ENCODE results near the gene IFIT2. TPM values are rescaled to one million over a fixed set of nuclear protein-coding genes. Genes with fewer than 3 reads are reported as not detected.

Gene IFIT2
- polyA plus RNA-seq, 1 of the 3 experiments (the other 2 are of a cell fraction) = 0.99 TPM

- no peak overlapping the region for H3K4me3 ChIP-seq (ENCODE audit: low read depth in 2 of 2, low read length in 1 of 2)
- no peaks in the 10 kb centered on the region for H3K9me3 ChIP-seq
- no peaks in the 10 kb centered on the region for H3K27me3 ChIP-seq (ENCODE audit: insufficient read depth)
- POLR2A ChIA-PET = no interaction called here
- H3K9ac ChIP-seq = no peak overlapping the region
- H3K4me2 ChIP-seq = no peak overlapping the region
- no peak overlapping the region for H2AFZ ChIP-seq (ENCODE audit: low read depth)
- no peak for TF ChIP-seq FOXJ3 (CRISPR knock-in tag; IDR thresholded peaks at IDR 0.05)
- no peak for TF ChIP-seq RAD21 (IDR thresholded peaks at IDR 0.05; ENCODE audit: low read length)
- TF ChIP-seq YY1 (IDR thresholded peaks at IDR 0.05; ENCODE audit: low read depth) = no peak
- TF ChIP-seq GABPA (IDR thresholded peaks at IDR 0.05; ENCODE audit: low read depth) = no peak
- TF ChIP-seq EZH2phosphoT487 (IDR thresholded peaks at IDR 0.05; ENCODE audit: borderline replicate concordance, low read depth) = no peak
- TF ChIP-seq TEAD4 (IDR thresholded peaks at IDR 0.05; ENCODE audit: borderline replicate concordance, insufficient read depth) = no peak
- no peak for TF ChIP-seq ELF1 (IDR thresholded peaks at IDR 0.05)
- TF ChIP-seq TAF1 (IDR thresholded peaks at IDR 0.05; ENCODE audit: borderline replicate concordance, low read depth, low read length) = no peak
- no peaks in the 10 kb centered on the region for H3K79me2 ChIP-seq (ENCODE audit: insufficient read depth)
- no peak overlapping the region for H3K27ac ChIP-seq (ENCODE audit: low read depth in 2 of 2, low read length in 1 of 2)
- H3K36me3 ChIP-seq (replicated peaks in 1 of 2; ENCODE audit: control insufficient read depth in 1 of 2, insufficient read depth in 2 of 2, low read length in 1 of 2) = peaks cover 0 to 9% of the 10 kb centered on the region in 2 experiments
- no peak for DNase-seq
- H3K9me2 ChIP-seq = no peaks in the 10 kb centered on the region
- H3K4me1 ChIP-seq (ENCODE audit: control insufficient read depth in 1 of 2, insufficient read depth in 2 of 2, low read depth in 1 of 2, low read length in 1 of 2) = peaks cover 5 to 6% of the 10 kb centered on the region in 2 experiments; a peak in 3 of 4 replicates
- H3F3A ChIP-seq (replicated peaks; ENCODE audit: insufficient read depth) = no peaks in the 10 kb centered on the region
- CTCF ChIA-PET = no interaction called here
- no peaks in the 10 kb centered on the region for H4K20me1 ChIP-seq (ENCODE audit: insufficient read depth)
Measured at GRCh38 chr10:89304925-89305324, 3.1 kb downstream of the IFIT2 start.

GRCh38 chr10:89305766-89306433 lies 4.1 kb downstream of the IFIT2 start:
- H2AFZ ChIP-seq (ENCODE audit: low read depth) = no peak overlapping the region
- peaks cover 5 to 6% of the 10 kb centered on the region in 2 experiments; a peak in 3 of 4 replicates for H3K4me1 ChIP-seq (ENCODE audit: control insufficient read depth in 1 of 2, insufficient read depth in 2 of 2, low read depth in 1 of 2, low read length in 1 of 2)
- no peak for DNase-seq
- ChIA-PET CTCF (interaction anchor here (1.1 kb wide), 1 partner anchor 30 kb away, joined by 3 read pairs; no protein-coding TSS in a partner anchor), POLR2A (no interaction called here)
- no peaks in the 10 kb centered on the region for H3K9me3 ChIP-seq
- no peak overlapping the region for H3K4me3 ChIP-seq (ENCODE audit: low read depth in 2 of 2, low read length in 1 of 2)
- H3K36me3 ChIP-seq (replicated peaks in 1 of 2; ENCODE audit: control insufficient read depth in 1 of 2, insufficient read depth in 2 of 2, low read length in 1 of 2) = peaks cover 0 to 9% of the 10 kb centered on the region in 2 experiments
- H3K9me2 ChIP-seq = no peaks in the 10 kb centered on the region
- no peak overlapping the region for H3K27ac ChIP-seq (ENCODE audit: low read depth in 2 of 2, low read length in 1 of 2)
- H3K79me2 ChIP-seq (ENCODE audit: insufficient read depth) = no peaks in the 10 kb centered on the region
- H3K9ac ChIP-seq = no peak overlapping the region
- no peaks in the 10 kb centered on the region for H3F3A ChIP-seq (replicated peaks; ENCODE audit: insufficient read depth)
- TF ChIP-seq FOXM1 (IDR thresholded peaks at IDR 0.05; ENCODE audit: low read depth) (no peak), SIN3A (IDR thresholded peaks at IDR 0.05; ENCODE audit: borderline replicate concordance, low read depth, low read length) (no peak), TAF1 (IDR thresholded peaks at IDR 0.05; ENCODE audit: borderline replicate concordance, low read depth, low read length) (no peak), RAD21 (IDR thresholded peaks at IDR 0.05; ENCODE audit: low read length) (no peak), EP300 (IDR thresholded peaks at IDR 0.05; ENCODE audit: borderline replicate concordance in 1 of 2, low read depth in 1 of 2, low read length in 1 of 2) (no peak), RXRA (IDR thresholded peaks at IDR 0.05; ENCODE audit: borderline replicate concordance, low read depth) (no peak), CHD2 (IDR thresholded peaks at IDR 0.05; ENCODE audit: low read length, partially characterized antibody) (no peak), TEAD4 (IDR thresholded peaks at IDR 0.05; ENCODE audit: borderline replicate concordance, insufficient read depth) (no peak)
- TF ChIP-seq, protein P1, sequence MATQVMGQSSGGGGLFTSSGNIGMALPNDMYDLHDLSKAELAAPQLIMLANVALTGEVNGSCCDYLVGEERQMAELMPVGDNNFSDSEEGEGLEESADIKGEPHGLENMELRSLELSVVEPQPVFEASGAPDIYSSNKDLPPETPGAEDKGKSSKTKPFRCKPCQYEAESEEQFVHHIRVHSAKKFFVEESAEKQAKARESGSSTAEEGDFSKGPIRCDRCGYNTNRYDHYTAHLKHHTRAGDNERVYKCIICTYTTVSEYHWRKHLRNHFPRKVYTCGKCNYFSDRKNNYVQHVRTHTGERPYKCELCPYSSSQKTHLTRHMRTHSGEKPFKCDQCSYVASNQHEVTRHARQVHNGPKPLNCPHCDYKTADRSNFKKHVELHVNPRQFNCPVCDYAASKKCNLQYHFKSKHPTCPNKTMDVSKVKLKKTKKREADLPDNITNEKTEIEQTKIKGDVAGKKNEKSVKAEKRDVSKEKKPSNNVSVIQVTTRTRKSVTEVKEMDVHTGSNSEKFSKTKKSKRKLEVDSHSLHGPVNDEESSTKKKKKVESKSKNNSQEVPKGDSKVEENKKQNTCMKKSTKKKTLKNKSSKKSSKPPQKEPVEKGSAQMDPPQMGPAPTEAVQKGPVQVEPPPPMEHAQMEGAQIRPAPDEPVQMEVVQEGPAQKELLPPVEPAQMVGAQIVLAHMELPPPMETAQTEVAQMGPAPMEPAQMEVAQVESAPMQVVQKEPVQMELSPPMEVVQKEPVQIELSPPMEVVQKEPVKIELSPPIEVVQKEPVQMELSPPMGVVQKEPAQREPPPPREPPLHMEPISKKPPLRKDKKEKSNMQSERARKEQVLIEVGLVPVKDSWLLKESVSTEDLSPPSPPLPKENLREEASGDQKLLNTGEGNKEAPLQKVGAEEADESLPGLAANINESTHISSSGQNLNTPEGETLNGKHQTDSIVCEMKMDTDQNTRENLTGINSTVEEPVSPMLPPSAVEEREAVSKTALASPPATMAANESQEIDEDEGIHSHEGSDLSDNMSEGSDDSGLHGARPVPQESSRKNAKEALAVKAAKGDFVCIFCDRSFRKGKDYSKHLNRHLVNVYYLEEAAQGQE (IDR thresholded peaks at IDR 0.05; ENCODE audit: low read depth, low read length) = no peak
- H4K20me1 ChIP-seq (ENCODE audit: insufficient read depth) = no peaks in the 10 kb centered on the region
- WGBS (ENCODE audit: low lambda C conversion rate) = 91% methylated on average over 9 of the region's 9 CpGs
- no peak overlapping the region for H3K4me2 ChIP-seq
- no peaks in the 10 kb centered on the region for H3K27me3 ChIP-seq (ENCODE audit: insufficient read depth)
